Right lobe of liver (tissue), 6 donors: Measurements from ENCODE around the gene CDC42BPA. TPM values are rescaled to one million over a fixed set of nuclear protein-coding genes. Genes with fewer than 3 reads are reported as not detected.

Source experiments
- ATAC-seq, 4 donors: fragments of 200-7000 bp; cut with Tn5 transposase; one replicate each; pipeline ENCODE4 v1.9.1; 2020; ENCODE audit warnings: mild to moderate bottlenecking in 4 of 4, moderate library complexity in 4 of 4
- DNase-seq, 3 donors: peaks; one replicate each; pipeline ENCODE4 v3.0.0-alpha.2; 2020
- H3K27ac ChIP-seq, 3 donors: fragments of 200-600 bp; one replicate each; pipeline ENCODE4 v1.8.0; 2022
- H3K27me3 ChIP-seq, 2 donors: fragments of 200-600 bp; one replicate each; pipeline ENCODE4 v1.8.0; 2022
- H3K36me3 ChIP-seq, 4 donors: fragments of 200-600 bp; sonication (generic) in 1 of 4; one replicate each; pipeline versions ENCODE4 v1.5.1 to v1.8.0; 2017 to 2022; ENCODE audit warnings: control low read depth in 1 of 4
- H3K4me1 ChIP-seq, 4 donors: fragments of 200-600 bp; sonication (generic) in 1 of 4; one replicate each; pipeline versions ENCODE4 v1.5.1 to v1.8.0; 2017 to 2022; ENCODE audit warnings: control low read depth in 1 of 4
- H3K4me3 ChIP-seq, 3 donors: fragments of 200-600 bp; one replicate each; pipeline ENCODE4 v1.8.0; 2022
- H3K9me3 ChIP-seq, 4 donors: fragments of 200-600 bp; sonication (generic) in 1 of 4; one replicate each; pipeline versions ENCODE4 v1.5.1 to v1.8.0; 2017 to 2022; ENCODE audit warnings: control low read depth in 1 of 4
- POLR2A ChIP-seq: fragments of 450-650 bp; IDR thresholded peaks from one replicate; pipeline ENCODE4 v1.6.1; 2017; ENCODE audit warnings: antibody characterized with exemption, mild to moderate bottlenecking
- WGBS: methylation state at CpG from one replicate; pipeline ENCODE4 v1.1.6; 2018; ENCODE audit warnings: low coverage, low lambda C conversion rate; ENCODE audit not compliant: insufficient coverage; ENCODE audit errors: missing lambda C conversion rate; 5-methylcytosine and 5-hydroxymethylcytosine counted together
- intact Hi-C, 2 donors: fragments of 100-400 bp; cut with DNase I; formaldehyde crosslinking; loops; one replicate each; pipeline versions ENCODE4 v1.11.2 to v1.14.1; 2022
- total RNA-seq, 6 experiments: library from RNA; depleted of rRNA in 2 of 6; stranded (reverse); fragments of >200 nt in 2 of 6; fragmentation: NEBNext Ultra II Directional in 3 of 6; extraction: Animal tissue kit (Norgen Biotek cat#: 25700) in 3 of 6; gene quantifications; one replicate each; pipeline versions ENCODE4 v1.1.0 to v1.2.4, GENCODE V29; 2016 to 2023
- TF ChIP-seq, protein P1 (sequence below), 4 donors: fragments of 200-600 bp in 3 of 4; fragments of 450-650 bp in 1 of 4; IDR thresholded peaks; one replicate each; pipeline versions ENCODE4 v1.5.1 to v1.8.0; 2016 to 2022; ENCODE audit warnings: antibody characterized with exemption in 4 of 4, mild to moderate bottlenecking in 2 of 4
- donor health status: DM: no; HTN: yes; CAD: no.
- donor health status: DM: no; HTN: no; CAD: no.
- donor health status: DM: no; HTN: no; CAD: no.
- donor health status: DM: no; HTN: yes; CAD: no.
- donor health status: DM: no; HTN: yes; CAD: no.

Gene CDC42BPA
- total RNA-seq, 6 experiments from 2014 or later: 11.4 to 35.0 (median 22.2) TPM

DNA sequence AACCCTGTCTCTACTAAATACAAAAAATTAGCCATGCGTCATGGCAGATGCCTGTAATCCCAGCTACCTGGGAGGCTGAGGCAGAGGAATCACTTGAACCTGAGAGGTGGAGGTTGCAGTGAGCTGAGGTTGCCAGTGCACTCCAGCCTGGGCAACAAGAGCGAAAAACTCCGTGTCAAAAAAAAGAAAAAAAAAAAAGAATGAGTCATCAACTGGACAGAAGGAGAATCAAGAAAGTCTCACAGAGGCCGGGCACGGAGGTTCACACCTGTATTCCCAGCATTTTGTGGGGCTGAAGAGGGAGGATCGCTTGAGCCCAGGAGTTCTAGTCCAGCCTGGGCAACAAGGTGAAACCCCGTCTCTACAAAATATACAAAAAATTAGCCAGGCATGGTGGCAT, 45.5 kb upstream of the CDC42BPA start:
- Histone ChIP-seq H3K4me1 (no peaks in the 10 kb centered on the region), H3K9me3 (no peaks in the 10 kb centered on the region), H3K36me3 (no peaks in the 10 kb centered on the region), H3K4me3 (no peak overlapping the region), H3K27me3 (no peaks in the 10 kb centered on the region), H3K27ac (no peak overlapping the region)
- TF ChIP-seq POLR2A: no peak
- TF ChIP-seq, protein P1, sequence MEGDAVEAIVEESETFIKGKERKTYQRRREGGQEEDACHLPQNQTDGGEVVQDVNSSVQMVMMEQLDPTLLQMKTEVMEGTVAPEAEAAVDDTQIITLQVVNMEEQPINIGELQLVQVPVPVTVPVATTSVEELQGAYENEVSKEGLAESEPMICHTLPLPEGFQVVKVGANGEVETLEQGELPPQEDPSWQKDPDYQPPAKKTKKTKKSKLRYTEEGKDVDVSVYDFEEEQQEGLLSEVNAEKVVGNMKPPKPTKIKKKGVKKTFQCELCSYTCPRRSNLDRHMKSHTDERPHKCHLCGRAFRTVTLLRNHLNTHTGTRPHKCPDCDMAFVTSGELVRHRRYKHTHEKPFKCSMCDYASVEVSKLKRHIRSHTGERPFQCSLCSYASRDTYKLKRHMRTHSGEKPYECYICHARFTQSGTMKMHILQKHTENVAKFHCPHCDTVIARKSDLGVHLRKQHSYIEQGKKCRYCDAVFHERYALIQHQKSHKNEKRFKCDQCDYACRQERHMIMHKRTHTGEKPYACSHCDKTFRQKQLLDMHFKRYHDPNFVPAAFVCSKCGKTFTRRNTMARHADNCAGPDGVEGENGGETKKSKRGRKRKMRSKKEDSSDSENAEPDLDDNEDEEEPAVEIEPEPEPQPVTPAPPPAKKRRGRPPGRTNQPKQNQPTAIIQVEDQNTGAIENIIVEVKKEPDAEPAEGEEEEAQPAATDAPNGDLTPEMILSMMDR (IDR thresholded peaks at IDR 0.05): no peak
- intact Hi-C loops: no loop called here
- 93% methylated on average over 3 of the region's 7 CpGs for WGBS
- ATAC-seq (no peak), DNase-seq (no peak)

DNA sequence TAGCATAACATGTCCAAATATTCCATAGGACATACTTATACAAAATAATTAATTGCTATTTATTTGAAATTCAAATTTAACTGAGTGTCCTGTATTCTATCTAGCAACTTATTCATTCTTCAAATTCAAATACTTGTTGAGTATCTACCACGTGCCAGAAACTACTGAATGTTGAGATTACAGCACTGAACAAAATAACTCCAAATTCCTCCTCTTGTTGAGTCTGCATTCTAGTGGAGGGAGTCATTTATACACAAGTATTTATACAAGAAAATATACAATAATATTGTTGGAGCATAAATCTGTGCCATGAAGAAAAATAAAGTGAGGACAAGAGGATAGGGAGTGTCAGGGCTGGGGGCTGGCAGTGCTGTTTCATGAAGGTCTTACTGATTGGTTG, 43.7 kb upstream of the CDC42BPA start:
- H3K4me1 ChIP-seq: no peaks in the 10 kb centered on the region
- ATAC-seq (no peak), DNase-seq (no peak)
- H3K4me3 ChIP-seq: no peak overlapping the region
- intact Hi-C loops: no loop called here
- no peaks in the 10 kb centered on the region for H3K27me3 ChIP-seq
- H3K27ac ChIP-seq: no peak overlapping the region
- H3K36me3 ChIP-seq: no peaks in the 10 kb centered on the region
- no peak for TF ChIP-seq POLR2A
- TF ChIP-seq, protein P1 (IDR thresholded peaks at IDR 0.05): no peak
- 46% methylated on average over 1 of the region's 1 CpG for WGBS
- no peaks in the 10 kb centered on the region for H3K9me3 ChIP-seq

DNA sequence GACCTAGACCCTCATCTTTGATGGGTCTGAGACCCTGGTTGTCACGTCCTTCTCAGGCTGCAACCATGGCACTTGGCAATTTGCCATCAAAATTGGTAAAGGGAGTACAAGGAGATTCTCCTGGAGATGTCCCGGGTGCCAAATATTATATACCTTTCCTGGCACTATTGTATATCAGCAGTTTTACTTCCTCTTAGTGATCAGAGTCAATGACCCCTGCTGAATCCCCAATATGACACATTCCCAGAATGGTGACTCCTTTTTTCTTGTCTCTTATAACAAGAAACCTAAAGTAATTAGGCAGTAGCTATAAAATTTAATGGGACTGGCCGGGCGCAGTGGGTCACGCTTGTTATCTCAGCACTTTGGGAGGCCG, 39.6 kb upstream of the CDC42BPA start:
- Histone ChIP-seq H3K9me3 (no peaks in the 10 kb centered on the region), H3K4me1 (no peaks in the 10 kb centered on the region), H3K27ac (peak overlapping the region in 1 of 3 donors; percentile 26), H3K27me3 (no peaks in the 10 kb centered on the region), H3K36me3 (no peaks in the 10 kb centered on the region), H3K4me3 (no peak overlapping the region)
- 77% methylated on average over 6 of the region's 6 CpGs for WGBS
- no peak for ATAC-seq
- intact Hi-C loops: no loop called here
- TF ChIP-seq POLR2A: no peak
- TF ChIP-seq, protein P1 (IDR thresholded peaks at IDR 0.05): no peak
- DNase-seq: no peak

DNA sequence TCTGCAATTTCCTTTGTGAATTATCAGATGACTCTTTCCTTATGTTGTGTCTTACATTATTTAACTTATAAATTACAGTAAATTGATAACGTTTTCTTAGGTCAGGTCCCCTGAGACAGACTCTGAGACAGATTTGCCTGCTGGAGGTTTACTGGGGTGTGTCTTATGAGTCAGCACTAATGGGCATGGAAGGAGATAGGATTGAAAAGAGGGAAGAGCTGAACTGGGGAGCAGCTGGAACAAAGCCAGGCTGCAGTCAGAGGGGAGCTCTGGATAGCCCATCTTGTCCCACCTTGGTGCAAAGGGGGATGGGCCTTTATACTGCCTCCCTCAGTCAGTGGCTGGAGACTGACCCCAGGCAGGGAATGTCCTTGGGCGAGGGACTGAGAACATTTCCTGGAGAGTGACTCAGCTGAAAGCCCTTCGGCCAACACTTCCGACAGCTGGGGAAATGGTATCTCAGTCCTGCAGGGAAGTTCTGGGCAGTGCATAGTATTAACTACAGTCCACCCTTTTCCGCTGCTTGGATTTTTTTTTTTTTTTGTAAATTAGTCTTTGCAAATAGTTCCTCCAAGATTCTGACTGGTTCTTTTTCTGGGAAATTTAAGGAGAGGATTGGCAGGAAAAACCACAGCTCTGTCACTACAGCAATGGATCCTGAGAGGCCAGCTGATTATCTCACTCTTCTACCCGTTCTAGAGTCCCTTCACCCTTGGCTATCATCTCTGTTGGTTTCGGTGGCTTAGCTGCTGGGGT, 39.1 kb upstream of the CDC42BPA start:
- TF ChIP-seq, protein P1 (IDR thresholded peaks at IDR 0.05): no peak
- no peak for TF ChIP-seq POLR2A
- Histone ChIP-seq H3K27me3 (no peaks in the 10 kb centered on the region), H3K4me3 (no peak overlapping the region), H3K36me3 (no peaks in the 10 kb centered on the region), H3K9me3 (no peaks in the 10 kb centered on the region), H3K27ac (peak overlapping the region in 2 of 3 donors; percentile 31 to 45), H3K4me1 (no peaks in the 10 kb centered on the region)
- intact Hi-C loops: no loop called here
- ATAC-seq (peak; percentile 84 to 94 (median 90)), DNase-seq (peak; percentile 47 to 56 (median 50))
- WGBS: 42% methylated on average over 3 of the region's 7 CpGs
